GM19467 (cell line): Measurements from ENCODE around the gene CARD10.
A peak's percentile ranks its signal among the peaks of the same experiment; 100 is the strongest.

Experiments
- ATAC-seq: cut with Tn5 transposase; IDR thresholded peaks from one replicate; pipeline ENCODE4 v1.9.1; 2021; ENCODE audit warnings: mild to moderate bottlenecking, moderate library complexity; ENCODE audit not compliant: unreplicated experiment

The CARD10 gene

GRCh38 chr22:37488337-37489135 is 30.7 kb downstream of the CARD10 start:
- no peak for ATAC-seq

- no peak for ATAC-seq
These were observed 31.6 kb downstream of the CARD10 start for GRCh38 chr22:37487571-37487970.

- ATAC-seq: no peak
These were observed 32.1 kb downstream of the CARD10 start for GRCh38 chr22:37487129-37487528.

DNA sequence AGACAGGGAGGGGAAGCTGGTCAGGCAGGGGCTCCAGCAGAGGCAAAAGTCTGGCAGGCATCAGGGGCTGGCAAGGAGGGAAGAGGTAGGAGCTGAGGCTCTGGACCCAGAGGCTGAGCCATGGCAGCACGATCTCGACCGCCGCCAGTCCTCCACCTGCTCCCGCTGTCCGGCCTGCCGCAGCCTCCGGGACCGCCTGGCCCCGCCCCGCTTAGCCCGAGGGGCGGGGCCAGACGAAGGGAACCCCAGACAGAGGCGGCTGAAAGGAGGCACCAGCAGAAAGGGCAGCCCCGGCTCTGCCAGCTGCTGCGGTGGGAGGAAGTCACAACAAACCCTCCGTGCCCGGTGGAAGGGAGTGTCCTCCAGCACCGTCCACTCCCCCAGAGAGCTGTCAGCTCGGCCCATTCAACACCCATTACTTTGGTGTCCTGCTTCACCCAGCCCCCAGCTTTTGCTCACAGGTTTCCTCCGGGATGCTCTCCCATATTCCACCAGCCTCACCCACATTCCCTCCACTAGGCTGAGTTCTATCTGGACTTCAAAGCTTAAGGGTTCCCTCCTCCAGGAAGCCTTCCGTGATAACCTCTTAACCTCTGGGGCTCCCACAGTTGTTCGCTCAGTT is 32.9 kb downstream of the CARD10 start, which contains the start of gene MFNG:
MFNG (minus strand) TSS at position 161 of the 622 bp plus-strand sequence. CDS start 207 bp downstream, outside the sequence.
- ATAC-seq: peak; percentile 51

GRCh38 chr22:37485395-37486223 is 33.6 kb downstream of the CARD10 start:
- peak; percentile 9 for ATAC-seq

- ATAC-seq: no peak
These were observed 34.5 kb downstream of the CARD10 start for GRCh38 chr22:37484480-37485394.

DNA sequence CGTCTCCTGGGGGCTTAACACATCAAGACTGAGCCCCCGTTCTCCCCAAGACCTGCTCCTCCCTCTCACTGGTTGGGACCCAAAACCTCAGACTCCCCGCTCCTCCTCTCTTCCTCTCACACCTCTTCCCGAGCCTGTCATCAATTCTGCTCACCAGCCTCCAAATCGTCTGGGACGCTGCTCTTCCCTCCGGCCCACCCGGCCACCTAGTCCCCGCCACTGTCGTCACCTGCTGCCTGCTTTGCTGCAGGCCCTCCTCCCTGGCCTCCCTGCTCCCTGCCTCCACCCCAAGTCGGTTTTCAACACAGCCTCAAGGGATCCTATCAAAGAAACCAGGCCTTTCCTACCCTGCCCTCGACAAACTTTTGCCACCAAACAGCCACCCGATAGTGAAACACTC is 36.2 kb downstream of the CARD10 start:
- ATAC-seq: no peak

- ATAC-seq: no peak
These were observed 37.0 kb downstream of the CARD10 start for GRCh38 chr22:37482244-37482643.

DNA sequence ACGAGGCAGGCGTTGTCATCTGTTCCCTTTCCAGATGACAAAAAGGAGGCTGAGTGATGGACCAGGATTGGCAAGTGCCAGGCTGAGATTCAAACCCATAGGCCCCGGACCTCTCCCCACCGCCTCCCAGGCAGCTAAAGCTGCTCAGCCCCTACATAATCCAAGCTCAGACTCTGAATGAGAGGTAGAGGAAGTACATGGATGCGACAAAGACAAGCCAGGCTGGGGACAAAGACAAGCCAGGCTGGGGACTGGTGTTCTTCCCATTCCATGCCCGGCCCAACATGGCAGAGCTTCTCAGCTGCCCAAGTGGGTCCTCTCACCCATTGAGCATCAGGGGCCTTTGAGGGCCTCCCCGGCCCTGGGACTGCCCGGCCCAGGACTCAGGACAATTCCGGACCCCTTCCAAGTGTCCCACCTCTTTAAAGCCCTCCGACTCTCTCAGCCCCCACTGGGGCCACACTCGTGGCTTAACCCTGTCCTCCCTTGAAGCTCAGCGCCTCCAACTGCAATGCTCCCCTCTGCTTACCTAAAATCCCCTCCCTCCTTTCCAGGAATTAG is 37.8 kb downstream of the CARD10 start:
- ATAC-seq: no peak

DNA sequence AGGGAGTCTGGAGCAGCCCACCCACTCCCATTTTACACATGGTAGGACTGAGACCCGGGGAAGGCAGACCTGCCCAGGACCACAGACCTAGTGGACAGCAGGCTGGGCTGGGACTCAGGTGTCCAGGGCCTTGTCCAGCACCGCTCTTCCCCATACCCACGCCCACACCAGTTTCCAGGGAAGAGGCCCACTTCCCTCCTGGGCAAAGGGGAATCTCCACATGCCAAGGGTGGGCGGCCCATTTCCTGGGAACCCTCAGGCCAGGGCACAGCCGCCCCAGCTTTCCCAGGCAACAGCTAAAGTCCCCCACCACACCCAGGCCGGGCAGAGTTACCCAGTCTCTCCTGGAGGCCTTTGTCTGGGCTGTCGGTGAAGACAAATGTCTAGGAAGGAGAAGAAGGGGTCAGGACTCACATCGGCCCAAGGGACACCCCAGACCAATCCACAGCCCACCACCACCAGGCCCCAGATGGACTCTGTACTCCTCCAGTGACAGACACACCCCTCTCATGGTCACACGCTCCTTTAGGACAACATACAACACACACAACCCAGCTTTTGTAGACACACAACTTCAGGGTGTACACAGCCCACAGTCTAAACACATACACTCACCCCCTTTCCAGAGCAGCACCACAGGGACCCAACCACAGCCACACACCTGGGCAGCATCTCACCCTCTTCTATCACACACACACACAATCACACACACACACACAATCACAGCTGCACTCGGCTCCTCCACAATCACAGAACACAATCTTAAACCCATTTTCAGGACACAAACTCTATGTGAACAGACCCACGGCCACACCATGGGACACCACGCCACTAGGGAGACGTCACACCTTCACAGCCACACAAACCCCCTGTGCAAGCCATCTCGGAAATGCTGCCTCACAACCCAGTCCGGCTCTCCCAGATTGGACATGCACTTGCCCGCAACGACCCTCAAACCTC is 38.5 kb downstream of the CARD10 start:
- no peak for ATAC-seq

GRCh38 chr22:37479196-37479595 is 40.0 kb downstream of the CARD10 start:
- no peak for ATAC-seq

GRCh38 chr22:37476389-37477329 is 42.6 kb downstream of the CARD10 start:
- ATAC-seq: no peak

DNA sequence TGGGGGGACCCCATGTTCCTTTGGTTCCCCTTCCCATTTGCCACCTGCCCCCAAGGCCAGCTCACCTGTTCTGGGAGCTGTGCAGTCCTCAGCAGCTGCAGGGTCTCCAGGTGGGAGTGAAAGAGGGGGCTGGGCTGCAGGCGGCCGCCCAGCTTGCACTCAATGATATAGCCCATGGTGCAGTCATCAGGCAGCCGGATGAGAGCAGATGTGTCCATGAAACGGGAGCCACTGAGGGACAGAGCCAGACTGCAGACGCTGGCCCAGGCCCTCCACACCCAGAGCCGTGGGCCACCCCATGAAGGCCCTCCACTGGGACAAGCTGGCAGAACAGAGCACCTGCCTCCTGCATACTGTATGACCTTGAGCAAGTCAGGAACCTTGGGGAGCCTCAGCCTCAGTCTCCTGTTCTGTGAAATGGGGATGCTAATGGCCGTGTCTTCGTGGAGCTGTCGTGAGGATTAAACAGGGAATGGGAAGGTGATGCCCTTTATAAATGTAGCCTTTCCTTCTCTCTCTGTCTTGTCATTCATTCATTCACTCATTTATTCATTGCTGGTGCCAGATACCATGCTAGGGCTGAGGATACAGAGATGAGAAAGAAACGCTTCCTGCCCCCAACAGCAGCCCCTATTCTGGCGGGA is 44.6 kb downstream of the CARD10 start:
- ATAC-seq: no peak

DNA sequence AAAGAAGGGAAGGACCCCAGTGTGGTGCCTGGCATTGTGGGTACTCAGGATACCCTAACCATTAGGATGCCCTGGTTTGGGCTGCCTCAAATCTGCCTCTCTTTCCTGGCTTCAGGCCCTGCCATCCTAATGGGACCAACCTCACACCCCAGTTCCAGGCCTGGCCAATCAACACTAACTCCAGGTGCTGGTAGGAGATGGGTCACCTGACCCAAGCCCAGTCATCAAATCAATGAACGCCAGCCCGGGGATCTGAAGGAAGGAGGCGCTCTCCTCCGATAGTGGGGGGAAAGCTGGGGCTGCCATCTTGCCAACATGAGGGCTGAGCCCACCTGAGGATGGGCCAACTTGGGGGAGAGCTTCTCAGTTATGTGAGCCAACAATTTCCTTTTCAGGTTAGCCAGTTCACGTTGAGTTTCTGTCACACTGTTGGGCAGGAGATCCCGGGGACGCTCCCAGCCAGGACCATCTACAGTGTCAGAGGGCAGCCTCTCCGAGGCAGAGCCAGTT is 45.7 kb downstream of the CARD10 start:
- no peak for ATAC-seq

DNA sequence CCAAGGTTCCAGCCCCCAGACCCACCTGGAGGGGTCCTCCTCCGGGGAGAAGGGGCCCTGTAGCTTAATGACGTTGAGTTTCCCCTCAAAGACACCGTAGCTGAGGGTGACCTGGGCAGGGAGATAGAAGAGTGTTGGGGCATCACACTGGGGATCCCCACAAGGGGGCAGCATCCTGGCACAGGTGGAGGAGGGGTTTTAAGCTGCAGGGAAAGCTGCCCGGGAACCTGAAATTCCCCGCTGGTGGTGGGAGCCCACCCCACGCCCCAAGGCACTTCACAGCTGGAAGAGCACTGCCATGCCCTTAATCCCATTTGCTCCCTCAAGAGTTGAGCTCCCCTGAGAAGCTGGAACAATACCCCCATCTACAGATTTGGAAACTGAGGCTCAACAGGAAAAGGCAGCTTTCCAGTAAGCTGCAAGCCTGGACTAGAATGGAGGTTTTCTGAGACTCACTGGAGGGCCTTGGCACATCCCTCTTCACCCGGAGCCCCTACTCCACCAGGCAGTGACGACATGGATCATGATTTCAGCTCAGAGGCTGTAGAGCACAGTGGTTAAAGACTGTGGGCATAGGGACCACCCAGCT is 46.7 kb downstream of the CARD10 start:
- ATAC-seq: no peak

- no peak for ATAC-seq
These were observed 47.3 kb downstream of the CARD10 start for GRCh38 chr22:37471727-37472417.
